WTC11 (cell line): ENCODE data around the gene TOR1AIP2. TPM values are rescaled to one million over a fixed set of nuclear protein-coding genes. Genes with fewer than 3 reads are reported as not detected.

Experiments
- ATAC-seq: fragments of 200-7000 bp; cut with Tn5 transposase; 2 replicates; pipeline ENCODE4 v1.10.0; 2021; ENCODE audit warnings: mild to moderate bottlenecking, moderate library complexity
- CTCF ChIA-PET: fragments of 300-600 bp; sonication (Branson Sonifier 250); formaldehyde crosslinking; loops from one replicate; lab custom pipeline; 2021; ENCODE audit warnings: antibody characterized with exemption; lab: Charles Lee
- POLR2A ChIA-PET: fragments of 350-600 bp; sonication (Branson Sonifier 250); formaldehyde crosslinking; loops from one replicate; lab custom pipeline; 2021; ENCODE audit warnings: antibody characterized with exemption; lab: Charles Lee
- DNase-seq: peaks from one replicate; pipeline ENCODE4 v3.0.0; 2021; ENCODE audit warnings: low spot score
- H3K27ac Mint-ChIP-seq: 2 replicates; pipeline ENCODE4 v1.8.0; 2021; ENCODE audit warnings: mixed read lengths
- H3K27me3 Mint-ChIP-seq: 2 replicates; pipeline ENCODE4 v1.8.0; 2021; ENCODE audit warnings: low read depth, mild to moderate bottlenecking, moderate library complexity, mixed read lengths
- H3K36me3 Mint-ChIP-seq: 2 replicates; pipeline ENCODE4 v1.8.0; 2021; ENCODE audit warnings: mixed read lengths
- H3K4me1 Mint-ChIP-seq: 2 replicates; pipeline ENCODE4 v1.8.0; 2022; ENCODE audit warnings: mixed read lengths
- H3K4me3 Mint-ChIP-seq: 2 replicates; pipeline ENCODE4 v1.8.0; 2021; ENCODE audit warnings: mild to moderate bottlenecking, moderate library complexity, mixed read lengths
- H3K9me3 Mint-ChIP-seq: 2 replicates; pipeline ENCODE4 v1.8.0; 2021; ENCODE audit warnings: mixed read lengths
- CTCF ChIP-seq: fragments of 200-600 bp; IDR thresholded peaks from 2 replicates; pipeline ENCODE4 v1.8.0; 2022; ENCODE audit warnings: antibody characterized with exemption
- ETV6 ChIP-seq: sonication (generic); formaldehyde crosslinking; IDR thresholded peaks from 2 replicates; pipeline ENCODE4 v1.8.1; 2022; ENCODE audit warnings: mild to moderate bottlenecking, missing genetic modification reagents
- FOXP1 ChIP-seq: sonication (generic); formaldehyde crosslinking; IDR thresholded peaks from 2 replicates; pipeline ENCODE4 v1.8.0; 2022; ENCODE audit warnings: missing genetic modification reagents, mild to moderate bottlenecking, moderate library complexity, borderline replicate concordance
- HMGA2 ChIP-seq: fragments of 250-450 bp; sonication (Bioruptor Pico); IDR thresholded peaks from 2 replicates; pipeline ENCODE4 v1.4.0; 2021; ENCODE audit warnings: mild to moderate bottlenecking, moderate library complexity
- JUN ChIP-seq: sonication (generic); formaldehyde crosslinking; IDR thresholded peaks from 2 replicates; pipeline ENCODE4 v1.8.0; 2023; ENCODE audit warnings: mild to moderate bottlenecking, missing genetic modification reagents
- KAT7 ChIP-seq: sonication (generic); formaldehyde crosslinking; IDR thresholded peaks from 2 replicates; pipeline ENCODE4 v1.8.1; 2023; ENCODE audit warnings: missing genetic modification reagents, mild to moderate bottlenecking, borderline replicate concordance
- NR1H2 ChIP-seq: sonication (generic); formaldehyde crosslinking; IDR thresholded peaks from 2 replicates; pipeline ENCODE4 v1.9.0; 2021; ENCODE audit warnings: mild to moderate bottlenecking, moderate library complexity, missing genetic modification reagents
- OVOL2 ChIP-seq: fragments of 250-450 bp; sonication (Bioruptor Pico); IDR thresholded peaks from 2 replicates; pipeline ENCODE4 v1.9.0; 2021; ENCODE audit warnings: mild to moderate bottlenecking, borderline replicate concordance
- PRDM15 ChIP-seq: sonication (generic); formaldehyde crosslinking; IDR thresholded peaks from 2 replicates; pipeline ENCODE4 v1.8.0; 2022; ENCODE audit warnings: missing genetic modification reagents
- RORB ChIP-seq: fragments of 250-450 bp; sonication (Bioruptor Pico); IDR thresholded peaks from 2 replicates; pipeline ENCODE4 v1.9.0; 2021; ENCODE audit warnings: mild to moderate bottlenecking
- TCF7 ChIP-seq: sonication (generic); formaldehyde crosslinking; IDR thresholded peaks from 2 replicates; pipeline ENCODE4 v1.8.0; 2022; ENCODE audit warnings: mild to moderate bottlenecking, low read depth, missing genetic modification reagents, moderate library complexity
- USF2 ChIP-seq: sonication (generic); formaldehyde crosslinking; IDR thresholded peaks from 2 replicates; pipeline ENCODE4 v1.8.1; 2023; ENCODE audit warnings: mild to moderate bottlenecking, missing genetic modification reagents, moderate library complexity
- ZBTB21 ChIP-seq: sonication (generic); formaldehyde crosslinking; IDR thresholded peaks from 2 replicates; pipeline ENCODE4 v1.8.1; 2023; ENCODE audit warnings: mild to moderate bottlenecking, missing genetic modification reagents, borderline replicate concordance
- ZNF263 ChIP-seq: sonication (generic); formaldehyde crosslinking; IDR thresholded peaks from 2 replicates; pipeline ENCODE4 v1.8.1; 2022; ENCODE audit warnings: low read depth, mild to moderate bottlenecking, moderate library complexity, missing genetic modification reagents
- ZNF396 ChIP-seq: fragments of 250-450 bp; sonication (Bioruptor Pico); IDR thresholded peaks from 2 replicates; pipeline ENCODE4 v1.8.0; 2021; ENCODE audit warnings: mild to moderate bottlenecking, moderate library complexity, borderline replicate concordance
- ZNF416 ChIP-seq: fragments of 250-450 bp; sonication (Bioruptor Pico); IDR thresholded peaks from 2 replicates; pipeline ENCODE4 v1.9.0; 2021; ENCODE audit warnings: mild to moderate bottlenecking, inconsistent platforms
- ZNF425 ChIP-seq: fragments of 250-450 bp; sonication (Bioruptor Pico); conservative IDR thresholded peaks from 2 replicates; pipeline ENCODE4 v1.9.0; 2021; ENCODE audit warnings: mild to moderate bottlenecking
- ZNF671 ChIP-seq: fragments of 250-450 bp; sonication (Bioruptor Pico); IDR thresholded peaks from 2 replicates; pipeline ENCODE4 v1.8.0; 2021; ENCODE audit warnings: mild to moderate bottlenecking
- ZSCAN18 ChIP-seq: fragments of 250-450 bp; sonication (Bioruptor Pico); IDR thresholded peaks from 2 replicates; pipeline ENCODE4 v2.1.2; 2022; ENCODE audit warnings: mild to moderate bottlenecking, moderate library complexity
- total RNA-seq: library from RNA; stranded (reverse); gene quantifications from 3 replicates; pipeline ENCODE4 v1.2.3, GENCODE V29; 2021

TOR1AIP2 gene
- total RNA-seq, 1 experiment from 2014 or later: 57.2 TPM

- TF ChIP-seq JUN (no peak), USF2 (CRISPR knock-in tag) (no peak)
These were observed 48.6 kb upstream of the TOR1AIP2 start (continued) for GRCh38 chr1:179925922-179926849.

- H3K36me3 Mint-ChIP-seq: no peaks in the 10 kb centered on the region
- no peak for DNase-seq
- ChIA-PET POLR2A (no interaction called here), CTCF (no interaction called here)
- H3K27me3 Mint-ChIP-seq: no peaks in the 10 kb centered on the region
- no peaks in the 10 kb centered on the region for H3K9me3 Mint-ChIP-seq
- TF ChIP-seq ZNF263 (CRISPR knock-in tag): no peak
- TF ChIP-seq TCF7 (CRISPR knock-in tag): no peak
- TF ChIP-seq NR1H2: no peak
- no peak for TF ChIP-seq ZNF425
- no peak for TF ChIP-seq RORB (CRISPR knock-in tag)
- no peak for TF ChIP-seq HMGA2 (CRISPR knock-in tag)
- no peak for TF ChIP-seq PRDM15 (CRISPR knock-in tag)
- no peak for ATAC-seq
- H3K27ac Mint-ChIP-seq: no peak overlapping the region
- peaks cover 25% of the 10 kb centered on the region for H3K4me1 Mint-ChIP-seq
- no peak overlapping the region for H3K4me3 Mint-ChIP-seq
These were observed 47.7 kb upstream of the TOR1AIP2 start for GRCh38 chr1:179925302-179925701.

- H3K27ac Mint-ChIP-seq: no peak overlapping the region
- ChIA-PET POLR2A (no interaction called here), CTCF (interaction anchor here (0.6 kb wide), 1 partner anchor 201 kb away, joined by 3 read pairs; no protein-coding TSS in a partner anchor)
- H3K4me3 Mint-ChIP-seq: no peak overlapping the region
- no peaks in the 10 kb centered on the region for H3K27me3 Mint-ChIP-seq
- H3K9me3 Mint-ChIP-seq: no peaks in the 10 kb centered on the region
- DNase-seq (no peak), ATAC-seq (no peak)
- peaks cover 2% of the 10 kb centered on the region; the same call in 1 of the 2 replicates for H3K36me3 Mint-ChIP-seq
- TF ChIP-seq CTCF (no peak), ZSCAN18 (CRISPR knock-in tag) (no peak), FOXP1 (no peak), ZBTB21 (CRISPR knock-in tag) (no peak), KAT7 (no peak), ZNF263 (CRISPR knock-in tag) (no peak), ZNF671 (CRISPR knock-in tag) (no peak), OVOL2 (CRISPR knock-in tag) (no peak), ZNF396 (CRISPR knock-in tag) (no peak), ETV6 (CRISPR knock-in tag) (no peak), ZNF416 (CRISPR knock-in tag) (no peak)
- H3K4me1 Mint-ChIP-seq: peaks cover 25% of the 10 kb centered on the region
These were observed 46.7 kb upstream of the TOR1AIP2 start for GRCh38 chr1:179924268-179924667.
